Skeletal muscle satellite cell (primary cell): ENCODE measurements around the gene ESRRA. TPM values are rescaled to one million over a fixed set of nuclear protein-coding genes. Genes with fewer than 3 reads are reported as not detected.

Experiments used
- H3K27me3 ChIP-seq: 2 replicates; pipeline ENCODE4 v1.7.0; 2013; ENCODE audit warnings: low read length; ENCODE audit not compliant: control insufficient read depth, insufficient read depth
- H3K36me3 ChIP-seq: 2 replicates; pipeline ENCODE4 v1.7.0; 2013; ENCODE audit warnings: mild to moderate bottlenecking, control low read depth, low read length; ENCODE audit not compliant: insufficient read depth
- H3K4me1 ChIP-seq: 2 replicates; pipeline ENCODE4 v1.7.0; 2013; ENCODE audit warnings: low read length; ENCODE audit not compliant: control insufficient read depth, insufficient read depth
- H3K4me2 ChIP-seq: 2 replicates; pipeline ENCODE4 v1.7.0; 2013; ENCODE audit warnings: mild to moderate bottlenecking, low read length
- H3K4me3 ChIP-seq: 2 replicates; pipeline ENCODE4 v1.7.0; 2013; ENCODE audit warnings: low read length
- H3K9ac ChIP-seq: 2 replicates; pipeline ENCODE4 v1.7.0; 2013; ENCODE audit warnings: mild to moderate bottlenecking, low read depth, low read length, moderate library complexity
- H3K9me3 ChIP-seq: replicated peaks from 2 replicates; pipeline ENCODE4 v1.7.0; 2013; ENCODE audit warnings: mild to moderate bottlenecking, control low read depth, low read length
- total RNA-seq: library from RNA; depleted of rRNA; stranded (reverse); fragments of >200 nt; gene quantifications from 2 replicates; pipeline ENCODE4 v1.2.3, GENCODE V29; 2012; rRNA removed

ESRRA gene
- 35.5 and 38.0 TPM in 2 replicates for total RNA-seq

- Histone ChIP-seq H3K36me3 (no peaks in the 10 kb centered on the region), H3K4me3 (peak within 1 kb of the TSS; percentile 80), H3K9ac (peak within 1 kb of the TSS; percentile 84), H3K4me1 (peaks cover 21% of the 10 kb centered on the region), H3K27me3 (peaks cover 7% of the 10 kb centered on the region), H3K4me2 (peak within 1 kb of the TSS; percentile 97), H3K9me3 (no peaks in the 10 kb centered on the region)
Measured at GRCh38 chr11:64305075-64305690, at the start of gene ESRRA. TSS of gene ESRRA (plus strand) at chr11:64305524. CDS start at chr11:64307180, 1,656 bp downstream.

DNA sequence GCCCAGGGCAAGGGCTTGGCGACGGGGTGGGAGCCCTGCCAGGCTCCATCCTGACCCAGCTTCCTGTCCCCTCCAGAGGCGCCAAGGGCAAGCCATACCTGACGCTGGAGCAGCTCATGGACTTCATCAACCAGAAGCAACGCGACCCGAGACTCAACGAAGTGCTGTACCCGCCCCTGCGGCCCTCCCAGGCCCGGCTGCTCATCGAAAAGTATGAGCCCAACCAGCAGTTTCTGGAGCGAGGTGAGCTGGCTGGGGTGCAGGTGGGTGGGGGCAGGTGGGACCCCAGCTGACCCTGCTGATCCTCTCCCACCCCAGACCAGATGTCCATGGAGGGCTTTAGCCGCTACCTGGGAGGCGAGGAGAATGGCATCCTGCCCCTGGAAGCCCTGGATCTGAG is 49.0 kb upstream of the ESRRA start:
- Histone ChIP-seq H3K36me3 (peaks cover 67% of the 10 kb centered on the region), H3K27me3 (no peaks in the 10 kb centered on the region), H3K4me3 (no peak overlapping the region), H3K9me3 (no peaks in the 10 kb centered on the region), H3K4me2 (no peak overlapping the region), H3K4me1 (peaks cover 12% of the 10 kb centered on the region), H3K9ac (no peak overlapping the region)

DNA sequence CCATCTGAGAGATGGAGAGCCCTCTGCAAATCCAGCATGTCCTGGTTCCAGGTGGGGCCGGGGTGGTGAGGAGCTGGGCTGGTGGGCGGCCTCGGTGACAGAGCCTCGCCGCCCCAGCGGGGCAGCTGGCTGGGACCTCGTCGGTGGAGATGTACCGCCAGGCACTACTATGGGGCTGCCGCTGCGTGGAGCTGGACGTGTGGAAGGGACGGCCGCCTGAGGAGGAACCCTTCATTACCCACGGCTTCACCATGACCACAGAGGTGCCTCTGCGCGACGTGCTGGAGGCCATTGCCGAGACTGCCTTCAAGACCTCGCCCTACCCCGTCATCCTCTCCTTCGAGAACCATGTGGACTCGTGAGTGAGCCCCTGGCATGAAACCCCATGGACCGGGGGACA is 47.0 kb upstream of the ESRRA start:
- H3K9ac ChIP-seq = no peak overlapping the region
- H3K4me3 ChIP-seq = no peak overlapping the region

GRCh38 chr11:64258946-64259532 is 46.3 kb upstream of the ESRRA start:
- no peaks in the 10 kb centered on the region for H3K27me3 ChIP-seq
- no peak overlapping the region for H3K9ac ChIP-seq
- H3K4me2 ChIP-seq = no peak overlapping the region
- H3K9me3 ChIP-seq = no peaks in the 10 kb centered on the region
- H3K4me3 ChIP-seq = no peak overlapping the region
- peaks cover 93% of the 10 kb centered on the region for H3K36me3 ChIP-seq
- peaks cover 4% of the 10 kb centered on the region for H3K4me1 ChIP-seq

More for the DNA sequence above, 47.0 kb upstream of the ESRRA start:
- Histone ChIP-seq H3K36me3 (peaks cover 87% of the 10 kb centered on the region), H3K9me3 (no peaks in the 10 kb centered on the region), H3K4me1 (peaks cover 9% of the 10 kb centered on the region), H3K27me3 (no peaks in the 10 kb centered on the region), H3K4me2 (no peak overlapping the region)

GRCh38 chr11:64259533-64260067 is 45.7 kb upstream of the ESRRA start:
- Histone ChIP-seq H3K4me1 (peaks cover 4% of the 10 kb centered on the region), H3K36me3 (peaks cover 93% of the 10 kb centered on the region), H3K4me3 (no peak overlapping the region), H3K4me2 (no peak overlapping the region), H3K9me3 (no peaks in the 10 kb centered on the region), H3K27me3 (no peaks in the 10 kb centered on the region), H3K9ac (no peak overlapping the region)

- no peak overlapping the region for H3K4me2 ChIP-seq
- peaks cover 4% of the 10 kb centered on the region for H3K4me1 ChIP-seq
- no peak overlapping the region for H3K4me3 ChIP-seq
- peaks cover 90% of the 10 kb centered on the region for H3K36me3 ChIP-seq
- no peaks in the 10 kb centered on the region for H3K9me3 ChIP-seq
- H3K9ac ChIP-seq = no peak overlapping the region
- H3K27me3 ChIP-seq = no peaks in the 10 kb centered on the region
Measured at GRCh38 chr11:64260147-64260708, 45.1 kb upstream of the ESRRA start.

DNA sequence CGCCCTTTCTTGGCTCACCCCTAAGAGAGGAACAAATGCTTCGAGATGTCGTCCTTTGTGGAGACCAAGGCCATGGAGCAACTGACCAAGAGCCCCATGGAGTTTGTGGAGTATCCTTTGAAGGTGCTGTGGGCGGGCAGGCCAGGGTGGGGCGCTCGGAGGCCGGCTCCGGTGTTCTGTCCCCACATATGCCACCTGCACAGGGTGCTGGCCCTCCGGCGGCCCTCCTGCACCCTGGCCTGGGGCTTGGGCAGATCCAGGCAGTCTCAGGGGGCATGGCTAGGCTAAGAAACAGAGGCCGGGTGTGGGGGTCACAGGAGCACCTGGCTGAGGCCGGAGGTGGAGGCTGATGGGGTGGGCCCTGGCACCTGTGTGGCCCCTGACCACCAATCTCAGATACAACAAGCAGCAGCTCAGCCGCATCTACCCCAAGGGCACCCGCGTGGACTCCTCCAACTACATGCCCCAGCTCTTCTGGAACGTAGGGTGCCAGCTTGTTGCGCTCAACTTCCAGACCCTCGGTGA is 43.7 kb upstream of the ESRRA start:
- no peaks in the 10 kb centered on the region for H3K27me3 ChIP-seq
- no peak overlapping the region for H3K4me2 ChIP-seq
- H3K36me3 ChIP-seq = peaks cover 90% of the 10 kb centered on the region
- peaks cover 4% of the 10 kb centered on the region for H3K4me1 ChIP-seq
- H3K9me3 ChIP-seq = no peaks in the 10 kb centered on the region
- H3K4me3 ChIP-seq = no peak overlapping the region
- no peak overlapping the region for H3K9ac ChIP-seq

DNA sequence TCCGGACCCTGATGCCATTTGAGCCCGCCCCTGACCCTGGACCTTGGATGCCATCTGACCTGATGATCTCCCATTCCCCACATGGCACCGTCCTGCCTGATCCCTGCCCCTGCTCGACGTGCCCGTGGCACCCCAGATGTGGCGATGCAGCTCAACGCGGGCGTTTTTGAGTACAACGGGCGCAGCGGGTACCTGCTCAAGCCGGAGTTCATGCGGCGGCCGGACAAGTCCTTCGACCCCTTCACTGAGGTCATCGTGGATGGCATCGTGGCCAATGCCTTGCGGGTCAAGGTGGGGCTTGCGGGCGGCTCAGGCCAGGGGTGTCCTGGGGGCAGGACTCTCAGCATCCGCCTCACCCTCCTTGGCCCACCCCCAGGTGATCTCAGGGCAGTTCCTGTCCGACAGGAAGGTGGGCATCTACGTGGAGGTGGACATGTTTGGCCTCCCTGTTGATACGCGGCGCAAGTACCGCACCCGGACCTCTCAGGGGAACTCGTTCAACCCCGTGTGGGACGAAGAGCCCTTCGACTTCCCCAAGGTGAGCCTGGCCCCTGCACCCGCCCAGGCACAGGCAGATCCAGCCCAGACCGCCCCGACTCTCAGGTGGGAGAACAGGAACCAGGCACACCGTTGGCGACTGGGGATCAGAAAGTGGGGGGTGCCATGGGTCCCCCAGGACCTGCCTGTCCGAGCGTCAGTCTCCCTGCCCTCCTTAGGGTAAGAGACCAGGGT is 42.9 kb upstream of the ESRRA start:
- Histone ChIP-seq H3K27me3 (no peaks in the 10 kb centered on the region), H3K9ac (no peak overlapping the region), H3K36me3 (peaks cover 85% of the 10 kb centered on the region), H3K9me3 (no peaks in the 10 kb centered on the region), H3K4me3 (no peak overlapping the region), H3K4me2 (no peak overlapping the region), H3K4me1 (peaks cover 4% of the 10 kb centered on the region)

GRCh38 chr11:64263021-64263946 is 42.0 kb upstream of the ESRRA start:
- no peaks in the 10 kb centered on the region for H3K27me3 ChIP-seq
- no peaks in the 10 kb centered on the region for H3K9me3 ChIP-seq
- peaks cover 8% of the 10 kb centered on the region for H3K4me1 ChIP-seq
- H3K4me2 ChIP-seq = no peak overlapping the region
- peaks cover 80% of the 10 kb centered on the region for H3K36me3 ChIP-seq
- no peak overlapping the region for H3K4me3 ChIP-seq
- no peak overlapping the region for H3K9ac ChIP-seq

GRCh38 chr11:64263947-64264317 is 41.4 kb upstream of the ESRRA start:
- H3K27me3 ChIP-seq = no peaks in the 10 kb centered on the region
- peaks cover 15% of the 10 kb centered on the region for H3K4me1 ChIP-seq
- H3K4me2 ChIP-seq = no peak overlapping the region
- H3K36me3 ChIP-seq = peaks cover 74% of the 10 kb centered on the region
- H3K9me3 ChIP-seq = no peaks in the 10 kb centered on the region
- H3K4me3 ChIP-seq = no peak overlapping the region
- no peak overlapping the region for H3K9ac ChIP-seq
